OCI-LY7 (cell line): ENCODE data around the gene RAPH1.

ENCODE experiments used
- CTCF ChIP-seq: fragments of 200-600 bp; sonication (generic); conservative IDR thresholded peaks from 2 replicates; pipeline ENCODE4 v1.5.1; 2014; ENCODE audit warnings: mild to moderate bottlenecking, antibody characterized with exemption, low read length, moderate library complexity, mixed read lengths
- EZH2phosphoT487 ChIP-seq: fragments of 200-600 bp; sonication (generic); IDR thresholded peaks from 2 replicates; pipeline ENCODE4 v1.6.1; 2018; ENCODE audit warnings: low read depth, borderline replicate concordance, mild to moderate bottlenecking, mixed run types, antibody characterized with exemption, low read length, moderate library complexity, mixed read lengths

- TF ChIP-seq CTCF (no peak), EZH2phosphoT487 (no peak)
Observed at GRCh38 chr2:203543898-203544328, 8.8 kb upstream of the RAPH1 start.
